Neural cell (in vitro differentiated cells): ENCODE results near the gene UBXN10.

ENCODE experiments used
- CTCF ChIP-seq: fragments of 450-650 bp; IDR thresholded peaks from 2 replicates; pipeline ENCODE4 v1.5.1; 2014; ENCODE audit warnings: antibody characterized with exemption, mild to moderate bottlenecking, moderate library complexity; ENCODE audit not compliant: poor library complexity, severe bottlenecking
- EZH2 ChIP-seq: fragments of 200-600, 300-800 bp; shearing (Covaris generic), sonication (generic); IDR thresholded peaks from 2 replicates; pipeline ENCODE4 v1.6.1; 2014; ENCODE audit warnings: antibody characterized with exemption, low read length, borderline replicate concordance, mild to moderate bottlenecking; ENCODE audit not compliant: insufficient read depth, poor library complexity, severe bottlenecking
- POLR2AphosphoS5 ChIP-seq: IDR thresholded peaks from 2 replicates; pipeline ENCODE4 v1.6.1; 2012
- REST ChIP-seq: IDR thresholded peaks from 2 replicates; pipeline ENCODE4 v1.6.1; 2012; ENCODE audit warnings: borderline replicate concordance

- TF ChIP-seq EZH2 (no peak), REST (no peak), POLR2AphosphoS5 (no peak), CTCF (no peak)
Measured at GRCh38 chr1:20216574-20216973, 30.7 kb downstream of the UBXN10 start.
